IPS DF 4.7 (cell line): ENCODE measurements around the gene SCMH1.

Experiments used
- DNase-seq: peaks from one replicate; pipeline ENCODE4 v3.0.0-alpha.2; 2013; ENCODE audit warnings: low spot score; ENCODE audit errors: extremely low read depth

Gene SCMH1

DNA sequence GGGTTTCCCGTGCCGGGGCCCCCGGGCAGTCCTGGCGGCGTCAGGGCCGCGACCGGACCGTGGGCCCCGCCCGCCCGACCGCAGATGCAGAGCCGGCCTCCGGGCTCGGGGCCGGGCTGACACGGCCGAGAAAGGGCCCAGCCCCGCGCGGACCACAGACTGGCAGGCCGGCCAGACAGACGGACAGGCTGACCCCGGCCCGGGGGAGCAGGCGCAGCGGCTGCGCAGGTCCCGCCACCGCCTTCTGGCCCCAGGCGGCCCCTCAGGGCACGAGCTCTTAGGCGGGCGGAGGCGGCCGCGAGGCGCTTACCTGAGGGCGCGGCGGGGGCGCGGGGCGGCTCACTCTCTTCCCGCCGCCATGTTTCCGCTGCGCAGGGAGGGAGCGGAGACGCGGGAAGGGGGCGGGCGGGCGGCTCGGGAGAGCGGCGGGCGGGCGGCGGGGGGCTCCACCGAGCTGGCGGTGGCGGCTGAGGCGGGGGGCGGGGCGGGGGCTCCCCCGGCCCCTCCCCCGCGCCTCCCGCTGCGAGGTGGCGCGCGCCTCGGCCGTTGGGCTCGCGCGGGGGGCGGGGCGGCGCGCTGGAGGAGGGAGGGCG is at the start of gene SCMH1:
Gene SCMH1, minus strand, starts transcription at position 558 of the 593 bp plus-strand sequence. CDS start 56,173 bp downstream, outside the sequence.
- no peak for DNase-seq

DNA sequence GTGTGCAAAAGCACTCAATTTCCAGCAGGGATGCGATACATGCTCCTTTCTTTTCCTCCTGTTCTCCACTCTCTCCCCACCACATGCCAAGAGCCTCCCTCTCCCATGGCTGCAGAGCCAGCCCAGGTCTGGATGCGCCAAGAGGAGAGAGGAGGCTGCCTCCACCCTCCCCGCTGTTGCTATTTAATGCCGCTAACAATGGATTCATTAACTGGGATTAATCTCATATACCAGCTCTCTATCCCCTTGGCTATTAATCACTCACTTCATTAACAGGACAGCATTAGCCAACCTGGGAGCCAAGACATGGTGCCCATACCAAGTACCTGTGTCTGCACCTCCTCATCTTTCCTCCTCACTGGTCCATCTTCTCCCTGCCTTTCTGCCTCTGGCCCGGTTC is 49.1 kb upstream of the SCMH1 start:
- DNase-seq, result no peak

DNA sequence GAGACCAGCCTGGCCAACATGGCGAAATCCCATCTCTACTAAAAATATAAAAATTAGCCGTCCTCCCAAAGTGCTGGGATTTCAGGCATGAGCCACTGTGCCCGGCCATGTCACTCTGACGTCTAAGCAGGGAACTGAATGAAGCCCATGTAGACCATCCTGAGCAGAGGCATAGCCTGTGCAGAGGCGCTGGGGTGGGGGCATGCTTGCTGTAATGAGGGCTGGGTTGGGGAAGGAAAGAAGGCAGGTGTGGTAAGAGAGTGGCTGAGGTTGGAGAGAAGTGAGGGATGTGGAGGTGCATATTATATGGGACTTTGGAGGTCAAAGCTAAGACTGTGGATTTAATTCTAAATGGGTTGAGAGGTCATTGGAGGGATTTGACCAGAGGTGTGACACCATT is 47.1 kb upstream of the SCMH1 start:
- no peak for DNase-seq

DNA sequence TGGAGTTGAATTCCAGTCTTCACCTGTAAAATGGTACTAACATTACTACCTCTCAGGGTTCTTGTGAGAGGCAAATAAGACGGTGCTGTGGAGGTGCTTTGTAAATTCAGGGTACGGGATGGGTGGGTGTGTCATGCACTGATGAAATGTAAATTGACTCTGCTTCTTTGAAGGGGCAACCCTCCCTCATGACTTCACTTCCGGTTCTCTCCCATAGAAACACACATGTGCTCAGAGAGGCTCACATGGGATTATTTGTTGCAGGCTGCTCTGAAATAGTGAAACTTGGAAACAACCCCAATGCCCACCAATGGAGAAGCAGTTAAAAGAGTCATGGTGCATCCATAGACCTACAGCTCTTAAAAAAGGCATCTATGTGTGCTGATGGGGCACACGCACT is 44.9 kb upstream of the SCMH1 start:
- no peak for DNase-seq

DNA sequence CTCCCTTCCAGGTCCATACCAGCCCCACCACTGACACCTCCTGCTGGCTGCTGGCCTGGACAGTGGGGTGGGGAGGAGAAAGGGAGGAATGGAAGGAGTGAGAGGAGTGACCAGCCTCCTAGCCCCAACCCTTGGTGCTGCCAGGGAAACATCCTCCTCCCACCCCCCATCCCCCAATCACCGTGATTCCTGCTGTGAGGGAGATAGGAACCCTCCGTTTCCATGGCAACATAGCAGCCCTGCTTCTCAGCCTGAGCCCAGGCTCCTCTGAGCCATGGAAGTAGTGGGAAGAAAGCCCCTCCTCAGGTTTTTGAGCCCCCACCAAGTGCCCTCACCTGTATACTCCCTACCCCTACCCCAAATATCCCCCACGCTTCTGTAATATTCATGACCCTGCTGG is 44.4 kb upstream of the SCMH1 start:
- DNase-seq, result peak; percentile 22

DNA sequence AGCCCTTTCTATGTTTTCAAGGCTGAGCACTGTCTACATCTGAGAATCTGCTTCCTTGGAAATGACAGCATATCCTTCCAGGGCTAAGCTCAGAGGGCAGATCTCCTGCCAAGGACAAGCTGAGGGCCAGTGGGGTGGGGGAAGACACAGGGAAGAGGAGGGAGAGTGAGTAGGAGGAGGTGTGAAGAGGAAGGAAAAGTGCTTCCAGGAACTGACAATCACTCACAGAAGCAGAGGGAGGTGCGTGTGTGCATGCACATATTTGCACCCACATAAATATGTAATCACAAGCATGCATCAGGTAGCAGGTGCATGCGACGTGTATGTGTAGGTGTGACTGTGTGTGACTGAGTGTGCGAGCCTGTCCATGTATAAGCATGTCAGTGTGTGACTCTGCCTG is 43.7 kb upstream of the SCMH1 start:
- no peak for DNase-seq

DNA sequence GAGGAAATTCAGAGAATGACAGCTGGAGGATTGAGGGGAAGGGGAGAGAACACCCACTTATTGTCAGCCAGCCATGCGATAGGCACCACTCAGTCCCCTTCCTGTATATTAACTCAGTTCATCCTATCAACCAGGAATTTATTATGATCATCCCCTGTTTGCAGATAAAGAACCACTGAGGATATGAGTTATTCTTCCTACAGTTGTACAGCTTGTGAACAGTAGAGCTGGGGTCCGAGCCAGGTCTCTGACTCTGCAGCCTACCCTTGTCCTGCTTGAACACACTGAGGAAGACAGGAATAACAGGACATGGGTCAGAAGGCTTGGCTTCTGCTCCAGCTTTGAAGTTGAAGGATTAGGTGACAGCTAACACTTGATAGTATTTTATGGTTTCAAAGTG is 42.0 kb upstream of the SCMH1 start:
- DNase-seq, result no peak

DNA sequence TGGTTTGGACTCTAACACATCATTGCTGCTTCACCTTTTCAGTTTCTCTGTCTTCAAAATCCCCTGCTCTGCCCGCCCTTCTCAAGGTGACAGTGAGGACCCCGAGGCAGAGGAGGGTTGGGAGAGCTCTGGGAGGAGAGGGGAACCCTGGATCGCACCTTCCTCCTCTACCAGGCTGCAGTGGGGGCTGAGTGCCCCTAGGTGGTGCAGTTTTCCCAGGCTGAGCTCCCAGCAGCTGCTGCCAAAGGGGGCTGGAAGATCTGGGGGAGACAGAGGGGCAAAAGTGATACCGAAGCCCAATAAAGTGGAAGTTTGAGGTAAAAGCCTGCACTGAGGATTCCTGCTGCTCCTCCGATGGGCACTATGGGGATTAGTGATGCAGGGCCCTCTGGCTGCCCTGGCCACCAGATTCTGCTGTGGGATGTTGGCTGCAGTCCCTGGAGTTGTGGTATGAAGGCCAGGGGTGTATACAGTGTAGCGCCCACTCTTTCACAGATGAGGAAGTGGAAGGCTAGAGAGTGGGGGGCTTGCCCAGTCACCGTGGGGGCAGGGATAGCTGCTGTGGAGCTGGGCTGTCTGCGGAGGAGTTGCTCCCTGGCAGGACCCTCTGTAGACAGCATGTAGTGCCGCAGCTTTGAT is 40.7 kb upstream of the SCMH1 start:
- DNase-seq, result peak; percentile 9

DNA sequence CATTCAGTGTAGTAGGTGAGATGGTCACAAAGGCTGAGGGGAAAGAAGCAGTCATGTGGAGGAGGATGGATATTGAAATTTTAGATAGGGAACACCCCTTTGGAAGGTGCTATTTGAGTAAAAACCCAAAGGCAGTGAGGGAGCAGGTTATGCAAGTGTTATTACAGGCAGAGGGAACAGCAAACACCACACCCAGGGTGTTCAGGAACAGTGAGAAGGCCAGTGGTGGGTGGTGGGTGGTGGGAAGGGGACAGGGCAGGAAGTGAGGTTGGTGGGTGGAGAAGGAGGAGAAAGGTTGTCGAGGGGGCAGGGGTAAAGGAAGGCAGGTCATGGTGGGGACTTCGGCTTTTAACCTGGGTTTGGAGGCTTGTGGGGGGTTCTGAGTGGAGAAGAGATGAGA is 39.2 kb upstream of the SCMH1 start:
- DNase-seq, result no peak

DNA sequence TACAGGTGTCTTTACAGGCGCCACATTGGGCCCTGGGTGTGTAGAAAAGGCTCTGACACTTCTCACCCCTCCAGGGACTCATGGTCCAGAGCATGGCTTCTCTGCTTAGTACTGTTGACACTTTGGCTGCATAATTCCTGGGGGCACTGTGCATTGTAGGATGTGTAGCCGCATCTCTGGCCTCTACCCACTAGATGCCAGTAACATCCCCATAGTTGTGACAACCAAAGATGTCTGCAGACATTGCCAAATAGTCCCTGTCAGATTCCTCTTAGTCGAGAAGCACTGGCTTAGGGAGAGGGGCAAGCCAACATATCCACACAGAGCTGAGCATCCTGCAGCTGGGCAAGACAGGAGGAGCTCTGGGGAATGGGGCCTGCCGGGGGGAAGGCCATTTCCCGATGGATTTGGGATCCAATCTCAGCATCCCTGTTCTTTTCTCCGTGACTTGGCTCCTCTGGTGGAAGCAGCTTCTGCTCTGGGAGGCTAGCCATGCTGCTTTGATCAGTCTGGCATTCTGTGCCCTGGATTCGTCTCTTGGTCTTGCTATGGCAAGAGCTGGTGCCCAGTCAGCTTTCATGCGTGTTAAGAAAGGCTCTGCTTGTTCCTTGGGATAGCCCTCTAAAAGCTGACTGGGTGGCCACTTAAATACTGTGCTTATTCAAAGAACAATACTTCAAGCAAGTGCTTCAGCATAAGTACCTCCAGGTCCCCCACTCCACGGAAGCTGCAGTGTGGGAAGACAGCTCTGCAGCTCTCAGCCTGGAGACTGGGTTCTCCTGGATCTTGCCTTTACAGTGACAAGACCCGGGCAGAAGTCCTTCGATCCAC is 38.3 kb upstream of the SCMH1 start:
- DNase-seq, result no peak

DNA sequence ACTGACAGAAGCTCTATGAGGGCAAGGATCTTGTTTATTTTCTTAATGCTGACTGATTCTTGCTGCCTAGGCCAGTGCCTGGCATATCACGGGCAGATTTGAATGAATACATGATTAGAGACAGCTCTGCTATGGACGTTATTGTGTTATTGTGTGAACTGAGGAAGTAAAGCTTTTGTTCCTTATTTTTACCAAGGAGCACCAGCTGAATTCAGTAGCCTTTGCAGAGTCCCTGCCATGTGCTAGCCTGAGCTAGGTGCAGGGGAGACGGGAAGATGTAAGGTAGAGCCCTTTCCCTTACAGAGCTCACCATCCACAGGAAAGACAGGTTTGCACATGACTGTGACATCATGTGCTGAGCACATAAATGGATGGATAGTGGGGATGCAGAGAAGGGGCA is 36.0 kb upstream of the SCMH1 start:
- no peak for DNase-seq

DNA sequence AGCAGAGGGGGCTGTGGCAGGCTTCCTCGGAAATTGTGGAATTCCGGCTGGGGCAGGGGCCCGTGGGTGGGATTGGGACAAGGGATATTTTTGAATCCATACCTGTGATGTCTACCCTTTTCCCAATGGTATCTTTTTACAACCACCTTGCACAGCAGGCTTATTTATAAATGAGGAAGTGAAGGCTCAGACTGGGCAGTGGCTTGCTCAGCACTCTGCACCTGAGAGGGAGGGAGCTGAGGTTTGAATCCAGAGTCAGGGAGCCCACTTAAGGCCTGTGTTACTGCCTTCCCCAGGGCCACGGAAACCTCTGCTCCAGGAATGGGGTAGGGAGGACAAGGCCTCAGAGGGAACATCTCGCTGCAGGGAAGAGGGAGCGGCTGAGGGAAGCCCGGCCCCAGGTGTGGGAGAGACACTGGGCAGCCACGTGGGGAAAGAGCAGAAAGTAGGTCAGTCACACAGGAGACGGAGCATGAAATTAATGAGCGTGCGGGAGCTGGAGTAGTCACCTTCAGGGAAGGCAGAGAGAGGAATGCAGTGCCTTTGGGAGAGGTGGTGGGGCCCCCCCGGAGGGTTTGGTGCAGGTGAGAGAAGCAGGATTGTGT is 35.4 kb upstream of the SCMH1 start:
- DNase-seq, result no peak

DNA sequence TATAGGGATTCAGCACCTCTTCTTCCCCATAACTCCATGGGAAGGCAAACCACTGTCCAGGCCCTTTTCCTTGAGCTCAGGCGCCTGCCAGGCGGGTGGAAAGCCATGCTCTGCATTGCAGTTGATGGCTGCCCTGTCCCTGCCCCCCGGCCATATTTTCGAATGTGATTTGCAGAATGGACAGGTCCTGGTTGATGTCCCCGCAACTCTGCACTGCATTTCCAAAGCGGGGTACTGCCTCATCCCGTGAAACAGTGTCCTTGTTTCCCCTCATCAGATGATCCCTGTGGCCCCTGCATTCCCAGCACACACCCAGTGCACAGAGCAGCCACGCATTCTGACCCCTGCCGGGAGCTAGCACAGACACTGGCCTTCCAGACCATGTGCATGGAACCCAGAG is 33.7 kb upstream of the SCMH1 start:
- DNase-seq, result no peak

DNA sequence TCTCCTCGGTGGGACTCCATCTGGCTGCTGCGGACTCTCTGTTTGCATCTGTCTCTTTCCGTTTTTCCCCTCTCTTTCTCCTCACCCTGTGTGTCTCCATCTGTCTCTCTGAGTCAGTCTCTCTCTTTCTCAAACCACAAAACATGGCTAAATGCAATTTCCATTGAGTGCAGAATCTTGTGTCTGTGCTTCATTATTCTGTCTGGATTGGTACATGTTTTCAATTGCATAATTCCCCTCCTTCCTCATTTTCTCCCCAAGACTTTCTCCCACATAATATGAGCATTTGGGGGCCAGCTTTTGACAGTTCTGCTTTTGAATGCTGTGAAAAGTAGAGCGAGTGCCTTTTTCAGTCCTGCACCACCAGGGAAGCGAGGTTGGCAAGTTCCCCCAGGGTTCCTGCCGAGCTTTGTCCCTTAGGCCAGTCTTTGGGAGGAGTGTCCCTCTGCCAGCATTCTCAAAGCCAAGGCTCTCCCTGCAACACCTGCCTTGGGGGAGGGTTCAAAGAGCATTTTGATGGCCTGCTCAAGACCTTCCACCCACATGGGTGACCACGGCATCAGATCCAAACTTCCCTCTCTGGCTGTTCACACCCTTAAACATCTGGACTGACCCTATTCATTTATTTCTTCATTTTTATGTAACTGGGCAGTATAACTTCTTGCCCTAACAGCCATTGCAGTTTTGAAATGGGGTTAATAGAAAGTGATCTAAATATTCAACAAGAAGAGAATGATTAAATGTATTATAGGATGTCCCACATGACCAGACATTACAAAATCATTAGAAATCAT is 32.8 kb upstream of the SCMH1 start:
- DNase-seq, result no peak

DNA sequence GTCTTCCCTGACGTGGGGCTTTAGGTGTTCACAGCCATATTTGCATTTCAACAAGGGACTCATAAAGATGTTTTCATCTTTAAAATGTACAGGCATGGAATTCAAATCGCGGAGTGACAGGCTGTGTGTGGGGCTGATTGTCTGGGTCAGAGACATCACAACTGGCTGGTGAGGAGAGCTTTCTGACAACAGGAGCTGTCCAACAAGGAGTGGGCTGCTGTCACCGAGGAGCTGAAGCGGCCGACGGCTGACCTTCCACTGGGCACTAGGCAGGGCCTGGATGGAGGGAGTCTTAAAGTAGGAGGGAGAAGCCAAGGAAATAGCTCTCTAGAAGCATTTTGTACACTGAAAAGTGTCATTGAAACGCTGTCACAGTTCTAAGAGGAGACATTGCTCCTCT is 30.5 kb upstream of the SCMH1 start:
- no peak for DNase-seq

DNA sequence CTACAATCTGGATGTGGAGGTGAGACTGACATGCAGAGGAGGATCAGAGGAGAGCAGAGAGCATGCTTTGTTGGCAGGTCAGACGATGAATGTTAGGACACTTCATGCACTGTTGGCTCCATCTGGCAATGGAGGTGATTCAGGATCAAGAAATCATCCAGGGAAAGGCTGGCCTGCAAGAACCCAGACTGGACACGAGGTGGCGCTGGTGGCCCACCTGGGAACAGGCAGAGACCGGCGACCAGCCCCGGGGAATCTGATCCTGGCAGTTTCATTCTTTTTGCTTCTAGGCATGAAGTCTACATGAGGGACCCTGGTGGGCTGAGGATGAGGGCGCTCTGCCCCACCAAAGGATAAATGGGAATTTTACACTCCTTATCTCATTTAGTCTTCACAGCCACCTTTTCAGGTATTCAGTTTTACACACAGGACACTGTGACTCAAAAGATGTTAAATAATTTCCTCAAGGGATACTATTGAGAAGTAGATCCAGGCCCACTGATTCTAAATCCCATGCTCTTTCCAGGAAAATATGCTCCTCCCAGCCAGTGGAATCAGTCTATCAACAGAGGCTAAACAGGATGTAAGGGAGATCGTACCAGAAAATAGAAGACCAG is 26.2 kb upstream of the SCMH1 start:
- peak; percentile 28 for DNase-seq

DNA sequence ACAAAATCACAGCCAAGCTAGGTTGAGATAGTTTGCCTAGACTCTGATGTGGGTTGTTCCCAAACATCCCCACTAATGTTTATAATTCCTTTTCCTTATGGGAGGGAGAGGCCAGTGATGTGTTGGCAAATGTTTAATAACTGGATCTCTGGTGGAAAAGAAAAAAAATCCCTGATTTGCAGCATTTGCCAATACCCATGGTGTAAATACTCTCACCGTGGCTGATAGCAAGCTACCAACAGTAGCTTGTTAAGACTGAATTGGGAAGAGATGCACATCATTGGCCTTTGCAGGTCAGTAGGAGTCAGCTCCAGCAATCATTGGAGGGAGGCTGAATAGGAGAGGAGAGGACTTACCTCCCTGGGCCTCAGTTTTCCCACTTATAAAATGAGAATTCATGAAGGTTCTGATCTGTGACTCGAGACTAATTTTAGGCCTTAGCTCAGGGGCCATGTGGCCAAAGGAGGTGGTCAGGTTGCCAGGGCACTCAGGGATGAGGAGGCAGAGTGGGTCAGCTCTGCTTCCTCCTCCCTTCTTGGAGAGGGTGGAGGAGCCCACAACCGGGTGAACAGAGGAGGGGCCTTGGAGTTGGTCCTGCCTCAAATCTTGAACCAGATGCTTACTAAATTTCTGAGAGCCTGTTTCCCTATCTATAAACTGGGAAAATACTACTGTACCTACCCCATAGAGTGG is 20.0 kb upstream of the SCMH1 start:
- no peak for DNase-seq

DNA sequence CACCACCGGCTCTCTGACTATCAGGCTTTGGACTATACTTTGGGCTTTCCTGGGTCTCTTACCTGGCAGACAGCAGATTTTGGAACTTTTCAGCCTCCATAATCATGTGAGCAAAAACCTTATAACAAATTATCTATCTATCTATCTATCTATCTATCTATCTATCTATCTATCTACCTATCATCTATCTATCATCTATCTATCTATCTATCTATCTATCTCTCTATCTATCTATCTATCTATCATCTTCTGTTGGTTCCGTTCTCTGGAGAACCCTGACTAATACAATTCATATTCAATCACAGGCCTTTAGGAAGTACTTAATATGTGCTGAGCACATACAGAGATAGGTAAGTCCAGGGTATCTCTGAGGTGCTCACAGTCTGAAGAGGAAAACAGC is 18.7 kb upstream of the SCMH1 start:
- DNase-seq, result no peak

DNA sequence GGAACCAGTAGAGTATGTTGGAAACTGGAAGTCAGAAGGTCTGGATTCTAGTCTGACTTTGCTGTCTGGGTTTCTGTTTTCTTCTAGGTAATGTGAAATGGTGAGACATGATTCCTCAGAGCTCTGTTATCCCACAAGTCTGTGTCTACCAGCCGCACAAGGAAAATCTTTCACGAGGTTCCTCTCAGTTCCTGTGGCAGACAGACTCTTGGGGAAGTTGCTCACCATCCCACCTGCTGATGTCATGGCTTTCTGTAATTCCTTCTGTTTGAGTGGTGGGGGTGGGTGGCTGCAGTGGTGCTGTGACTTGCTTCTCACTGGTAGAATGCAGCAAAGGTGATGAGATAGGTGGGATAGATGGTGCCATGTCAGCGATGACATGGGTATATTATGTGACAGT is 17.1 kb upstream of the SCMH1 start:
- no peak for DNase-seq

DNA sequence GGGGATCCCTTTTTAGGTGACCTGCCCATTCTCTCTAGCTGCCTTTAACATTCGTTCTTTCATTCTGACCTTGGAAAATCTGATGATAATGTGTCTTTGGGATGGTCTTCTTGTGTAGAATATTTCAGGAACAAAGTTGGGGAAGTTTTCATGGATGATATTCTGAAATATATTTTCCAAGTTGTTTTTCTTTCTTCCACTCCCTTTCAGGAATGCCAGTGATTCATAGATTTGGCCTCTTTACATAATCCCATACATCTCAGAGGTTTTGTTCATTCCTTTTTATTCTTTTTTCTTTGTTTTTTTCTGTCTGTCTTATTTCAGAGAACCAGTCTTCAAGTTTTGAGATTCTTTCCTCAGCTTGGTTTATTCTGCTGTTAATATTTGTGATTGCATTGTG is 13.9 kb upstream of the SCMH1 start:
- DNase-seq, result no peak
